Gastroesophageal sphincter (tissue), 3 donors: ENCODE measurements around the gene ZBTB46.

Experiments
- POLR2A ChIP-seq, 2 donors: fragments of 450-650 bp; IDR thresholded peaks; one replicate each; pipeline ENCODE4 v1.6.1; 2017; ENCODE audit warnings: antibody characterized with exemption in 2 of 2, mild to moderate bottlenecking in 2 of 2, moderate library complexity in 1 of 2
- TF ChIP-seq, protein P1 (sequence below), 4 experiments: fragments of 200-600 bp in 2 of 4; fragments of 450-650 bp in 2 of 4; sonication (generic) in 1 of 4; IDR thresholded peaks; one replicate each; pipeline ENCODE4 v1.5.1; 2017 to 2019; ENCODE audit warnings: antibody characterized with exemption in 4 of 4, mild to moderate bottlenecking in 2 of 4, moderate library complexity in 2 of 4

DNA sequence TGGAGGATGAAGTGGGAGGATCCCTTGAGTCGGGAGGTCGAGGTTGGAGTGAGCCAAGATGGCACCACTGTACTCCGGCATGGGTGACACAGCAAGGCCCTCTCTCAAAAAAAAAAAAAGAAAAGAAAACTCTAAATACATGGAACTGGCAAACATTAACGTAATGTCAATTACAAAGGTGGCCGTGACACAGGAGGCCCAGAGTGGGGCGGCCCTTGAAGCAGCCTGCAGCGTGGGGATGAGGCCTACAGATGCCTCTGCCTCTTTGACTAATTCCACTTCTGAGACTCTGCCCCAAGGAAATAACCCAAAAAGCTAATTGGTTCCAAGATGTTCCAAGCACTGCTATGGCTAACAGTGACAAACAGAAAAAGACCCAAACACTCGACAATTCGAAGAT is 21.2 kb downstream of the ZBTB46 start:
- TF ChIP-seq POLR2A (IDR thresholded peaks at IDR 0.05) = no peak
- TF ChIP-seq, protein P1, sequence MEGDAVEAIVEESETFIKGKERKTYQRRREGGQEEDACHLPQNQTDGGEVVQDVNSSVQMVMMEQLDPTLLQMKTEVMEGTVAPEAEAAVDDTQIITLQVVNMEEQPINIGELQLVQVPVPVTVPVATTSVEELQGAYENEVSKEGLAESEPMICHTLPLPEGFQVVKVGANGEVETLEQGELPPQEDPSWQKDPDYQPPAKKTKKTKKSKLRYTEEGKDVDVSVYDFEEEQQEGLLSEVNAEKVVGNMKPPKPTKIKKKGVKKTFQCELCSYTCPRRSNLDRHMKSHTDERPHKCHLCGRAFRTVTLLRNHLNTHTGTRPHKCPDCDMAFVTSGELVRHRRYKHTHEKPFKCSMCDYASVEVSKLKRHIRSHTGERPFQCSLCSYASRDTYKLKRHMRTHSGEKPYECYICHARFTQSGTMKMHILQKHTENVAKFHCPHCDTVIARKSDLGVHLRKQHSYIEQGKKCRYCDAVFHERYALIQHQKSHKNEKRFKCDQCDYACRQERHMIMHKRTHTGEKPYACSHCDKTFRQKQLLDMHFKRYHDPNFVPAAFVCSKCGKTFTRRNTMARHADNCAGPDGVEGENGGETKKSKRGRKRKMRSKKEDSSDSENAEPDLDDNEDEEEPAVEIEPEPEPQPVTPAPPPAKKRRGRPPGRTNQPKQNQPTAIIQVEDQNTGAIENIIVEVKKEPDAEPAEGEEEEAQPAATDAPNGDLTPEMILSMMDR (IDR thresholded peaks at IDR 0.05) = no peak
